MG63 (cell line): ENCODE data around the gene ANGPTL2. TPM values are rescaled to one million over a fixed set of nuclear protein-coding genes. Genes with fewer than 3 reads are reported as not detected.

ENCODE experiments used
- DNase-seq: peaks from one replicate; pipeline ENCODE4 v3.0.0-alpha.2; 2020
- H3K27me3 ChIP-seq: fragments of 250-450 bp; sonication (Bioruptor Pico); 2 replicates; pipeline ENCODE4 v1.5.1; 2020; ENCODE audit warnings: mild to moderate bottlenecking, moderate library complexity
- H3K36me3 ChIP-seq: fragments of 250-450 bp; sonication (Bioruptor Pico); 2 replicates; pipeline ENCODE4 v1.5.1; 2020; ENCODE audit warnings: mild to moderate bottlenecking, moderate library complexity
- H3K4me3 ChIP-seq: fragments of 250-450 bp; sonication (Bioruptor Pico); 2 replicates; pipeline ENCODE4 v1.5.1; 2020; ENCODE audit warnings: mild to moderate bottlenecking, moderate library complexity
- H3K9me3 ChIP-seq: fragments of 250-450 bp; sonication (Bioruptor Pico); 2 replicates; pipeline ENCODE4 v1.5.1; 2020; ENCODE audit warnings: mild to moderate bottlenecking, moderate library complexity
- total RNA-seq: library from RNA; depleted of rRNA; stranded (reverse); fragments of >200 nt; shearing (Covaris generic); gene quantifications from 2 replicates; pipeline ENCODE4 v1.2.3, GENCODE V29; 2014; ENCODE audit warnings: low replicate concordance

Gene ANGPTL2
- total RNA-seq, 1 experiment from 2014 or later: 7.1 TPM

DNA sequence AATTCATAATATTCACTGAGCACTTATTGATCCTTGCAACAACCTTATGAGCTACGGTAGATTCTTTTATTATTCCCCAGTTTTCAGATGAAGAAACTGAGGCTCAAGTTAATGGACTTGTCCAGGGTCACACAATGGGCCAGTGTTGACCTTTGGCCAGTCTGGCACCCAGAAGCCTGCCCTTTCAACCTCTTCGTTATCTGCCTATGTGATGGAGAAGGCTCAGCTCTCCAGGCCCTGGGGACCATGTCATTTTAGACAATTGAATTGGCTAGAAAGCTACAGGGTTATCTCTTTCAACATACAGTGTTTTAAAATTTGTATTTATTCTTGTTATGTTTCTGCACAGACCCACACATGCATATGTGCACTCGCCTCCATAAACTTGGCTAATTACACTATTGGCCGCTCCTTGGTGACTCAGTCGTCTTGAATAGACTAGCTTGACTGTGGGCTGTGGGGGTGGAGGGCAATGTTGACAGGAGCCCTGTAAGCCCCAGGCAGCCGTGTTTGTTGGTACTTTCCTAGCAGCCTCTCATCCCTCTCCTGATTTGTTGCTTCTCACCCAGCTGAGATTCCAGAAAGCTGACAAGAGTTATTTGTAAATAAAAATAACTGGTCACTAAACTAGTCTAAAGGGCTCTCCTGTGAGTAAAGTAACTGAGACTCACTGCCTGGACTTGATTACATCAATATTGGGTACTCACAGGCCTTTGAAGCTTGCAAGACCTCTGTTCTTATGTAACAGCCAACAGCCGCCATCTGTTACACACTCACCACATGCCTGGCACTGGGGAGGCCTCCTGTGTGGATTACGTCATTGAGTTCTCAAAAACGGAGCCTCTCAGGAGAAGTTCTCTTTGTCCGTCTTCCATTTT lies 8.5 kb upstream of the ANGPTL2 start:
- Histone ChIP-seq H3K36me3 (no peaks in the 10 kb centered on the region), H3K27me3 (no peaks in the 10 kb centered on the region), H3K9me3 (0 out of 2 replicates have a peak, but pooled peaks cover 2% of the 10 kb centered on the region), H3K4me3 (no peak overlapping the region)
- DNase-seq: peak; percentile 91

DNA sequence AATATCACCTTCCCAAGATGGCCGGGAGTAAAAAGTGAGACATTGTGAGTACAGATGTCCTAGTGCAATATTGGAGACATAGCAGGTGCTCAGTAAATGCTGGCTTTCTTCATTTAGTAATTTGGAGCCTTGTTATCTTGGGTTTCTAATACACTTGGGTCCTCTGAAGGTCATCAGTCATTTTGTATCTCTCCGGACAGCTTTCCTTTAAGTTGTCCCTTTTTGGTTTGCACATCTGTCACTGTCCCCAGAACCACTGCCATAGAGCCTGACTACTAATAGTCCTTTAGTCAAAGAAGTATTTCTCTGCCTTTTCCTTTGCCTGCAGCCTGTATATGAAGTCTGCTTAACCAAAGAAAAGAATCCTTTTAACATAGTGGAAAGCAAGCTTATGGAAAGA lies 7.8 kb upstream of the ANGPTL2 start:
- no peak overlapping the region for H3K4me3 ChIP-seq
- DNase-seq: no peak
- H3K9me3 ChIP-seq: 0 out of 2 replicates have a peak, but pooled peaks cover 2% of the 10 kb centered on the region
- no peaks in the 10 kb centered on the region for H3K36me3 ChIP-seq
- H3K27me3 ChIP-seq: no peaks in the 10 kb centered on the region

DNA sequence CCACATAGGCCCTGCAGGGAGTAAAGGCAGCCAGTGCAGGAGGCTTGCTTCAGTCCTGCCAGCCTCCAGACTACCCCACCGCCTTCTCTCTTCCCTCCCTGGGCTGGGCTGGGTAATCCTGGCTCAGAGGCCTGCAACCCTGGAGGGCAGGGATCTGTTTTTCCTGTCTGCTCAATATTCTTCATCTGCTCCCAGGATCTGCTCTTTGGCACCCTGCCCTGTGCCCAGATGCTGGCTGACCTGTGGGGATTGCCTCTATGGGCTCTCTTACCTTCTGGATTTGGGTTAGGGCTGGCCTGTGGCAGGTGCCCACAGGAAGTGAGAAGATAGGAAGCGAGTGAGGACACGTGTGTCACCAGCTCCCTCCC lies 7.3 kb upstream of the ANGPTL2 start:
- Histone ChIP-seq H3K36me3 (no peaks in the 10 kb centered on the region), H3K4me3 (no peak overlapping the region), H3K27me3 (no peaks in the 10 kb centered on the region), H3K9me3 (0 out of 2 replicates have a peak, but pooled peaks cover 2% of the 10 kb centered on the region)
- DNase-seq: no peak

DNA sequence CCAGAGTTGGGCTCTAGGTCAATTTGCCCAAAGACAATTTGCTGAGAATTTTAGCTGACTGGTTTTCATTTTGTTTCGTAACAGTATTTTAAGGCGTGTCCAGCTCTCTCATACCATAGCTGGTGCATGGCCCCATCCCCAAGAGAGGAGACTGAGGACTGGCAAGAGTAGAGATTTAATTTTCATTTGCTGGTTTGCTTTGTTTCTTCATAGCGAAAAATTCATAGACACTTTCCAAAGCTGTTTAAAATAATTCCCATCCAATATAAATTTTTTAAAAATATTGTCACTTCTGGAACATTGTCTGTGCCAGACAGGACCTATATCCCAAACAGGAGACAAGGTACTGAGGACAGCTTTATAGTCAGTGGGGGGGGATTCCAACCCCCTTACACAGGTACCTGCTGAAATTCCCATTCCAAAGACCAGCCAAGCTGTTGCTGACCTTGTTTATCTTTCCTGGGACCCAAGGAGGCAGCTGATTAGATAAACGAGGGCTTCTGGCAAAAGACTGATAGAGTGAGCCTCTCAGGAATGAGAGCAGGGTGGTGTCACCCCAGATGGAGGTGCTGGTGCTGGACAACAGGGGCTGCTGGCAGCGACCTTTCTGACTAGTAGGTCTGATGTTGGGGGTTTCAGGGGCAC lies 6.8 kb upstream of the ANGPTL2 start:
- no peak for DNase-seq
- H3K27me3 ChIP-seq: no peaks in the 10 kb centered on the region

DNA sequence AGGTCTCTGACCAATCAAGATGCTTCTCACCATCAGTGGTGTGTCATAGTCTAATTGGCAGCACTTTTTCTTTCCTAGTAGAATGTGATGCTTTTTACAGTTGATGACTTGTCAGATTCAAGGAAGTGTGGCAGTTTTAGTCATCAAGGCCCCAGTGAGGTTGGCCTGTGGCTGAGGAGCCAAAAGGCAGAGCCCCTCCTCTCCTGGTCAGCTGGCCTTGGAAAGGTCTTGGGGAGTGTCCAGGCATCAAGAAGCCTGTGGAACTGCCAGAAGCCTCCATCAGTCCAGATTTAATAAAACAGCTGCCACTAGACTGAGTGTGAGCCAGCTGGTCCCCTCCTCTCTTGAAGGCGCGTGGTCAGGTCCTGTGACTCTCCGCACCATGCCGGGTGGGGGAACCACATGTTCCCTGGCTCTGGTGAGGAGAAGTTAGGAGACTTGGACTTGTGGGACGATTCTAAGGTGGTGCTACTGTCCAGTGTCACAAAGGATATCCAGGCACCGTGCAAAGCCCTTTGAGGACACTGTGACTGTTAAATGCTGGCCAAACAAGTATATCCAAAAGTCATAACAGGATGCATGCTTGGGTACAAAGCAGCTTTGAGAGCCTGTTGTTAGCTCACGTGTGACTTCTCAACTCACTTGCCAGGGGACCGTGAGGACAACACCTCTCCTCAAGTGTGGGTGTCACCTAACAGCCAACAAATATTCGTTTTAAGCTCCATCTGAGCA lies 6.1 kb upstream of the ANGPTL2 start:
- H3K4me3 ChIP-seq: no peak overlapping the region
- H3K9me3 ChIP-seq: 0 out of 2 replicates have a peak, but pooled peaks cover 2% of the 10 kb centered on the region
- no peaks in the 10 kb centered on the region for H3K36me3 ChIP-seq
- H3K27me3 ChIP-seq: no peaks in the 10 kb centered on the region
- peak; percentile 83 for DNase-seq

More for the DNA sequence above, 6.8 kb upstream of the ANGPTL2 start:
- Histone ChIP-seq H3K4me3 (no peak overlapping the region), H3K9me3 (0 out of 2 replicates have a peak, but pooled peaks cover 2% of the 10 kb centered on the region), H3K36me3 (no peaks in the 10 kb centered on the region)

- H3K4me3 ChIP-seq: no peak overlapping the region
- DNase-seq: no peak
- H3K9me3 ChIP-seq: 0 out of 2 replicates have a peak, but pooled peaks cover 2% of the 10 kb centered on the region
- no peaks in the 10 kb centered on the region for H3K27me3 ChIP-seq
- no peaks in the 10 kb centered on the region for H3K36me3 ChIP-seq
Measured at GRCh38 chr9:127126971-127127370, 4.5 kb upstream of the ANGPTL2 start.

- no peak for DNase-seq
- Histone ChIP-seq H3K9me3 (0 out of 2 replicates have a peak, but pooled peaks cover 2% of the 10 kb centered on the region), H3K4me3 (no peak overlapping the region), H3K36me3 (no peaks in the 10 kb centered on the region), H3K27me3 (no peaks in the 10 kb centered on the region)
Measured at GRCh38 chr9:127124792-127125191, 2.4 kb upstream of the ANGPTL2 start.

GRCh38 chr9:127124111-127124531 lies 1.7 kb upstream of the ANGPTL2 start:
- Histone ChIP-seq H3K27me3 (no peaks in the 10 kb centered on the region), H3K36me3 (no peaks in the 10 kb centered on the region), H3K9me3 (0 out of 2 replicates have a peak, but pooled peaks cover 2% of the 10 kb centered on the region), H3K4me3 (no peak overlapping the region)
- no peak for DNase-seq

DNA sequence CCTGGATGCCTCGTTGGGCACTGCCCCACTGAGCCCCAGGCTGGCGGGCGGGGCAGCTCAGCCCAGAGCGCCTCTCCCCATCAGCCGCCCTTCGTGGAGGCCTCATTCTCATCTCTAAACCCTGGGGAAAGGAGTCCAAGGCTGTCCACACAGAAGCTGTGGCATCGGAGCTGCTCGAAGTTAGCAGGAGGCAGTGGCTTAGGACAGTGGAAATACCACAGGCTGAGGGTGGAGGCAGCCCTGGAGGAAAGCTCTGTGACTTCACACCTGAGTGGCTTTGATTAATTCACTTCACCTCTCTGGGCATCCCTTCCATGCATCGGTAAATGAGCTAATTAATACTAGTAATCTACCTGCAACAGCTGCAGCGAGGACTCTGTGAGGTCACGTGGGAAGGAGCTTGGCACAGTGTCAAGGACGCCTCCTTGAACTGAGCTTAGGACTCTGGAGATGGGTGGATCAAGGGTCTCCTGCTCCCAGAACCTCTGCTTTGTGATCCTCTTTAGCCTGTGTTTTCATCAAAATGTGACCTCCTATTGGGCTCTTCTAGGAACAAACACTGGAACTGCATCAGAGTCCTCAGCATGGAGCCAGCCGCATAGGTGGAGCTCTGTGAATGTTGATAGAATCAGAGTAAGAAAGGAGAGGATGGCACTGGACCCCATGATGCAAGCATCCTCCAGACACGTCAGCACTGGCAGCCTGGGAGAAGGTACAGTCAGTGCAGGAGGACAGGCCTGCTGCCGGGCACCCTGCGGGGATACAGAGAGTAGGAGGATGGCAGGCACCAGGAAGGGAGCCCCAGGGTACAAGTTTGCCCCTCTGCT lies 842 bp upstream of the ANGPTL2 start:
- H3K9me3 ChIP-seq: 0 out of 2 replicates have a peak, but pooled peaks cover 2% of the 10 kb centered on the region
- no peaks in the 10 kb centered on the region for H3K27me3 ChIP-seq
- H3K4me3 ChIP-seq: peak overlapping the region; percentile 53
- no peaks in the 10 kb centered on the region for H3K36me3 ChIP-seq
- peak; percentile 33 for DNase-seq

DNA sequence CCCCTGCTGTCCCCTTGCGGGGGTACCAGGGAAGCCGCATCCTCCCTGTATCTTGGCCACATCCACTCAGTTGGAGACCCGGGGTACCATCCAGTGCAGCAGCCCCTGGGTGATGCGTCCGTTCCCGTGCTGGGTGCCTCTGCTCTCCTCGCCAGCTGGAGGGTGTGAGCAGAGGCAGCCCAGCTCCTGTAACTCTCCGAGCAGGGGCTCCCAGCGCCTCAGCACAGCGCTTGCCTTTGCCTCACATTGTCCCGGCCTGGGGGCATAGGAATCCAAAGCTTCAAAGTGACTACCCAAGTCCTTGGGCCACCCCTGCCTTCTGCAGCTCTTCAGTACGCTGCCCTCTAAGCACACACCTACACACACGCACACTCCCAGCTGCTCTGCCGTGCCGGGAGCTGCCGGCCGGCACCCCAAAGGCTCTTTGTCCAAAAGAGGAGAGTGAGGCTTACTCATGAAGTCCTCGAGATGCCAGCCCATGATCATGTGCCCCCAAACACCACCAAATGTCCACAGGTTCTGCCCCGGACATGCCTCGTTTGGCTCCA lies 733 bp downstream of the ANGPTL2 start:
- no peaks in the 10 kb centered on the region for H3K9me3 ChIP-seq

GRCh38 chr9:127119320-127119709 lies 3.1 kb downstream of the ANGPTL2 start:
- Histone ChIP-seq H3K36me3 (no peaks in the 10 kb centered on the region), H3K27me3 (no peaks in the 10 kb centered on the region), H3K4me3 (no peak overlapping the region), H3K9me3 (no peaks in the 10 kb centered on the region)
- no peak for DNase-seq

More for the DNA sequence above, 733 bp downstream of the ANGPTL2 start:
- no peaks in the 10 kb centered on the region for H3K36me3 ChIP-seq
- DNase-seq: peak; percentile 25
- no peaks in the 10 kb centered on the region for H3K27me3 ChIP-seq
- peak overlapping the region; percentile 53 for H3K4me3 ChIP-seq

DNA sequence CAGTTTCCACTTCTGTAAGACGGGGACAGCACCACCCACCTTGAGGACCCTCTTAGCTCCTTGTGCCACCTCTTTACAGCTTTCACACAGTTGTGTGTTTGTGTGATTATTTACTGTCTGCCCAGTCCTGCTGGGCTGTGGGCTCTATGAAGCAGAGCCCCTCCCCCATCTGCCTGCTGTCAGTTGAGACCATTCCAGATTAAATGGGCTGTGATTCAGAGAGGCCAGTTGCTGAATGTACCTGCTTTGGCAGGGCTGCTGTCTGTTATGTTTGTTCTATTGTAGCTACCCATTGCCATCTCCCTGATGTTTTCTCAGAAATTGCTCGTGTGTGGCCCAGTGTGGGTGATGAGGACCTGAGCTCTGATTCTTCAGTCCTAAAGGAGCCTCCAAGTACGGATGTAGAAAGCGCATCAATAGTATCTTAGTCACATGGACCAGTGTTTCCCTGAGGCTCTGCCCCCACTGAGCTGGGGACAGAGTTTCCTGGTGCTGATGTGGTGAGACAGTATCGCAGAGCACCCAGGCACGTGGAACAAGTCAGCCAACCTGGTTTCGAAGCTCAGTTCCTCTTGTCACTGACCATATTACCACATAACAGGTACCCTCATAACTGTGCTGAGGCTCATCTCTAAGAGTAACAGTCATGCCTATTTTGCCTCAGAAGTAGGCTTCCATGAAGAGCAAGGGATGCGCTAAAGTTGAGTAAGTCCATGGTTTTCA lies 3.7 kb downstream of the ANGPTL2 start:
- Histone ChIP-seq H3K36me3 (no peaks in the 10 kb centered on the region), H3K27me3 (no peaks in the 10 kb centered on the region), H3K9me3 (no peaks in the 10 kb centered on the region), H3K4me3 (no peak overlapping the region)
- DNase-seq: no peak

- Histone ChIP-seq H3K9me3 (no peaks in the 10 kb centered on the region), H3K27me3 (no peaks in the 10 kb centered on the region), H3K36me3 (no peaks in the 10 kb centered on the region), H3K4me3 (no peak overlapping the region)
- DNase-seq: no peak
Measured at GRCh38 chr9:127117801-127118200, 4.6 kb downstream of the ANGPTL2 start.

GRCh38 chr9:127116957-127117356 lies 5.5 kb downstream of the ANGPTL2 start:
- Histone ChIP-seq H3K36me3 (no peaks in the 10 kb centered on the region), H3K9me3 (no peaks in the 10 kb centered on the region), H3K4me3 (no peak overlapping the region), H3K27me3 (no peaks in the 10 kb centered on the region)
- DNase-seq: no peak

DNA sequence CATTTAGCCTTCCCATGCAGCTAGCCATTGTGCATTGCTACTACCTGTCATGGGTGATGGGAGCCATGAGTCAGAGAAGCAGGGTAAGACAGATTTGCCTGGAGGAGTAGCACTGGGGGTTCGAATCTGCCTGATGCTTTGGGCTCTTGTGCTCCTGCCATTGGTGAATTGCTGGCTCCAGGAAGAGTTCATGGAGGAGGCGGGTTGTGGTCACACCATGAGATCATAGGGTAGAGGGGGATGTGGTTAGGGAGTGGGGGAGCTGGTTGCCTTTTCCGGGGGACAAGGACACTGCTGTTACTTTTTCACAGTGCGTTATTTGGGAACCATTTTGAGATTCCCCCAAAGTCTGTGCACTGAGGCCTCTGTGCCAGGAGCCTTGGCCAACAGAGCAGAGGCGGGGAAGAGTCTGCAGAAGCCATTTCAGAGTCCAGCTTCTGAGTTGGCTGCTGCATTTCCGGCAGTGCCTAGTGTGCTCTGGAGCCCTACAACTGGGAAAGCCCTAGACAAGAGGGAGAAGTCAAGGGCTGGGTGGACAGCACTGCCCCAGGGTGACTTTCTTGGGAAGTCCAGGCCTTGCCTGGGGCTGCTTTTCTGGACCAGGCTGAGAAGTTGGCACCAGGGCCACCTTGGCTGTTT lies 6.2 kb downstream of the ANGPTL2 start:
- H3K9me3 ChIP-seq: no peaks in the 10 kb centered on the region
- H3K4me3 ChIP-seq: no peak overlapping the region
- H3K36me3 ChIP-seq: no peaks in the 10 kb centered on the region
- DNase-seq: no peak
- H3K27me3 ChIP-seq: no peaks in the 10 kb centered on the region
